MG63 (cell line): ENCODE measurements around the gene NHLH1. TPM values are rescaled to one million over a fixed set of nuclear protein-coding genes. Genes with fewer than 3 reads are reported as not detected.
"Not testable (repeated sequence)": the region's sequence is repeated elsewhere in the genome, so short reads cannot be mapped to it uniquely, and the experiment has no call there.

Experiments
- DNase-seq: peaks from one replicate; pipeline ENCODE4 v3.0.0-alpha.2; 2020
- H3K27me3 ChIP-seq: fragments of 250-450 bp; sonication (Bioruptor Pico); 2 replicates; pipeline ENCODE4 v1.5.1; 2020; ENCODE audit warnings: mild to moderate bottlenecking, moderate library complexity
- H3K36me3 ChIP-seq: fragments of 250-450 bp; sonication (Bioruptor Pico); 2 replicates; pipeline ENCODE4 v1.5.1; 2020; ENCODE audit warnings: mild to moderate bottlenecking, moderate library complexity
- H3K4me3 ChIP-seq: fragments of 250-450 bp; sonication (Bioruptor Pico); 2 replicates; pipeline ENCODE4 v1.5.1; 2020; ENCODE audit warnings: mild to moderate bottlenecking, moderate library complexity
- H3K9me3 ChIP-seq: fragments of 250-450 bp; sonication (Bioruptor Pico); 2 replicates; pipeline ENCODE4 v1.5.1; 2020; ENCODE audit warnings: mild to moderate bottlenecking, moderate library complexity
- total RNA-seq: library from RNA; depleted of rRNA; stranded (reverse); fragments of >200 nt; shearing (Covaris generic); gene quantifications from 2 replicates; pipeline ENCODE4 v1.2.3, GENCODE V29; 2014; ENCODE audit warnings: low replicate concordance

The NHLH1 gene
- total RNA-seq, 1 experiment from 2014 or later, result not detected

DNA sequence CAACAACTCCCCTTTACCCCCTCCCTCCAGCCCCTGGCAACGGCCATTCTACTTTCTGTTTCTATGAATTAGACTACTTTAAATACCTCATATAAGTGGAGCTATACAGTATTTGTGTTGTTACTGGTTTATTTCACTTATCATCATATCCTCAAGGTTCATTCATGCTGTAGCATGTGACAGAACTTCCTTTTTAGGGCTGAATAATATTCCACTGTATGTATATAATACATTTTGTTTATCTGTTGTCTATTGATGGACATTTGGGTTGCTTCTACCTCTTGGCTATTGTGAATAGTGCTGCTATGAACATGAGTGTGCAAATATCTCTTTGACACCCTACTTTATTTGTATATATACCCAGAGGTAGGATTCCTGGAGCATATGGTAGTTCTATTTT, 2.2 kb downstream of the NHLH1 start:
- Histone ChIP-seq H3K9me3 (no peaks in the 10 kb centered on the region), H3K4me3 (no peak overlapping the region), H3K36me3 (no peaks in the 10 kb centered on the region), H3K27me3 (no peaks in the 10 kb centered on the region)
- no peak for DNase-seq

DNA sequence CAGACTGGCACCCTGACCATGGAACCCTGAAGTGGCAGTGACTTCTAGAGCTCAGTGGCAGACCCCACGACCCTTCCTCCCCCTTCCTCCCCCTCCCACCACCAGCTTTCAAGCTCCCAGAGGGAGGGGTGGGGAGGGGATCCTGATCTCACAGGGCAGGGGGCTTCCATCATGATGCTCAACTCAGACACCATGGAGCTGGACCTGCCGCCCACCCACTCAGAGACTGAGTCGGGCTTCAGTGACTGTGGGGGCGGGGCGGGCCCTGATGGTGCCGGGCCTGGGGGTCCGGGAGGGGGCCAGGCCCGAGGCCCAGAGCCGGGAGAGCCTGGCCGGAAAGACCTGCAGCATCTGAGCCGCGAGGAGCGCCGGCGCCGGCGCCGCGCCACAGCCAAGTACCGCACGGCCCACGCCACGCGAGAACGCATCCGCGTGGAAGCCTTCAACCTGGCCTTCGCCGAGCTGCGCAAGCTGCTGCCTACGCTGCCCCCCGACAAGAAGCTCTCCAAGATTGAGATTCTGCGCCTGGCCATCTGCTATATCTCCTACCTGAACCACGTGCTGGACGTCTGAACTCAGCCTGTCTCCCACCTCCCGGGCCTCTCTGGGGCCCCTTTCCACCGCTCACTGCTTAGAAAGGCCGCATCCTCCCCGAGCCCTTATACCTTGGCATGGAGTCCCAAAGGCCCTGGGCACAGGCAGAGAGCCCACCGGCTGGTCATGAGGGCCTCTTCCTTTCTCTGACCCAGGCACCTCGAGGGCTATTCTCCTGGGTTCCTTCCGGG, 3.9 kb downstream of the NHLH1 start:
- H3K9me3 ChIP-seq, result no peaks in the 10 kb centered on the region
- no peak overlapping the region for H3K4me3 ChIP-seq
- H3K27me3 ChIP-seq, result no peaks in the 10 kb centered on the region
- DNase-seq, result no peak
- H3K36me3 ChIP-seq, result no peaks in the 10 kb centered on the region

DNA sequence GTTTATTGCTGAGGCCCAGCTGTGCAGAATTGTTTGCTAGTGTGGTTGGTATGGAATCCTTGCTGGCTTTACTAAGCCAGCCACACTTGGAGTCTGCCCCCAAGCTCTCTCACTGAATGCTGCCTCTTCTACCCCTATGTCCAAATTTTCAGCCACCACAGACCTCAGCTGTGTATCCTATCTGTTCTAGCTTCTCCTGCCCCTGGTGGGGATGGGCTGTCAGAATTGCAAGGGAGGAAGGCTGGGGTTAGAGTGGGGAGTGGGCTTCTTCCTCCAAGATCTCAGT, 4.4 kb downstream of the NHLH1 start:
- Histone ChIP-seq H3K9me3 (no peaks in the 10 kb centered on the region), H3K4me3 (no peak overlapping the region), H3K27me3 (no peaks in the 10 kb centered on the region), H3K36me3 (no peaks in the 10 kb centered on the region)
- no peak for DNase-seq

DNA sequence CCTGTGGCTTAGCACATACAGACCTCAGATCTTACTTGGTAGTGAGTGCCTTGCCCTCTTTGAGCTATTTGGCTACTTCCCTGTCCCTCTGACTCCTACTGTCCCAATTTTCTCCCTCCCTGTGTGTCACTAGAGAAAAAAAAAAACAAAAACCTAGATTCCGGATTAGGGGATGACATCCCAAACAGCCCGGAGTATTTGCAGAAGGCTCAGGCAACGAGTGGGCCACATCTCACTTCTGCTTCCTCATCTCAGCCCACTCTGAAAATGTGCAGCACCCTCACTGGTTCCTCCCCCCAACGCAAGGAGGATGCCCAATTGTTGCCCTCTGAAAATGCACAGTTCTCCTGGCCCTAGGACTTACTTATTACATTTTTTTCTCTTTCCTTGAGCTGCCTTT, 4.9 kb downstream of the NHLH1 start:
- Histone ChIP-seq H3K36me3 (no peaks in the 10 kb centered on the region), H3K4me3 (no peak overlapping the region), H3K27me3 (no peaks in the 10 kb centered on the region), H3K9me3 (no peaks in the 10 kb centered on the region)
- no peak for DNase-seq

DNA sequence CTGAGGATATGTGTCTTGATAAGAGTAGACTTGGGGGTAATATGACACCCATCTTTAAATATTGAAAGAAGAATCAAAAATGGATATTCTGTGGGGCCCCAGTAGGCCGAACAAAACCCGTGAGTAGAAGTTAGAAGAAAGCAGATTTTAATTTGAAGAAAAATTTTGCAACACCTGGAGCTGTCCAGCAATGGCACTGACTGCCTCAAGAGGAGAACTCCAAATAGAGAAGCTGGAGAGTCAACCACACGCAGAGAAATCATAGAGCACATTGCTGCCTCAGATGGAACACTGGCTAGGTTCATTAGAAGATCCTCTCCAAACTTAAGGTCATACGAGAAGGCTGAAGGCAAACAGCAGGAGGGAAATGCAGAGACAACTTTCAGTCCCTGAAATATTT, 6.8 kb downstream of the NHLH1 start:
- Histone ChIP-seq H3K27me3 (no peaks in the 10 kb centered on the region), H3K4me3 (no peak overlapping the region), H3K36me3 (no peaks in the 10 kb centered on the region), H3K9me3 (no peaks in the 10 kb centered on the region)
- no peak for DNase-seq

DNA sequence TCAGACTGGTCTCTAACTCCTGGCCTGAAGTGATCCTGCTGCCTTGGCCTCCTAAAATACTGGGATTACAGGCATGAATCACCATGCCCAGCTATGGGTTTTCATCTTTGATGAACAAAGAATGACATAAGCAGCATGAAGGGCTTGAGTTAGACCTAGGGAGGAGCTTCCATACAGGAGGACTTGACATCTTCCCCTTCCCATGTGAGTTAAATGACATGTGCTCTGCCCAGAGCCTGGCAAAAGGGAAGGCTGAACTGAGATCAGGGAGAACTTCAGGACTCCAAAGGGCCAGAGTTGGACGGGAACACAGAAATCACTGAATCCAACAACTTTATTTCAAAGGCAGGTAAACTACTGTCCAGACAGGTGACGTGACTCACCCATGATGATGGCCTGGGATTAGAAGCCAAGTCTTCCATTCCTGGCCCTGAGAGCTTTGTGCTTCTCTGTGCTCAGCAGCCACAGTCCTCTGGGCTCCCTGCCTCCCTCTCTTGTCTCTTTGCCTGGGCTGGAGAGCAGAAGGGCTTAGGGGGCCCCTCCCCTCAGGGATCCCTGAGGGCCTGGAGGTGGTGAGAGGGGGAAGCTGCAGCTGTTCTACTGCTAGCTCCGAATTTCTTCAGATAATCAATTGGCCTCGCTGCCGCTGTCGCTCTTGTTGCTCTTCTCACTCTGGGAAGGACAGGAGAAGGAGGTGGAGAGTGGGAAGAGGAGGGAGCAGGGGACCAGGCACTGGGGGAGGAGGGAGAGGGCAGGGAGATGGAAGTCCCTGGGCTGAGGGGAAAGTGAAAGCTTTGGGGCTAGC, 7.6 kb downstream of the NHLH1 start:
- Histone ChIP-seq H3K4me3 (no peak overlapping the region), H3K27me3 (no peaks in the 10 kb centered on the region), H3K9me3 (no peaks in the 10 kb centered on the region), H3K36me3 (no peaks in the 10 kb centered on the region)
- no peak for DNase-seq

DNA sequence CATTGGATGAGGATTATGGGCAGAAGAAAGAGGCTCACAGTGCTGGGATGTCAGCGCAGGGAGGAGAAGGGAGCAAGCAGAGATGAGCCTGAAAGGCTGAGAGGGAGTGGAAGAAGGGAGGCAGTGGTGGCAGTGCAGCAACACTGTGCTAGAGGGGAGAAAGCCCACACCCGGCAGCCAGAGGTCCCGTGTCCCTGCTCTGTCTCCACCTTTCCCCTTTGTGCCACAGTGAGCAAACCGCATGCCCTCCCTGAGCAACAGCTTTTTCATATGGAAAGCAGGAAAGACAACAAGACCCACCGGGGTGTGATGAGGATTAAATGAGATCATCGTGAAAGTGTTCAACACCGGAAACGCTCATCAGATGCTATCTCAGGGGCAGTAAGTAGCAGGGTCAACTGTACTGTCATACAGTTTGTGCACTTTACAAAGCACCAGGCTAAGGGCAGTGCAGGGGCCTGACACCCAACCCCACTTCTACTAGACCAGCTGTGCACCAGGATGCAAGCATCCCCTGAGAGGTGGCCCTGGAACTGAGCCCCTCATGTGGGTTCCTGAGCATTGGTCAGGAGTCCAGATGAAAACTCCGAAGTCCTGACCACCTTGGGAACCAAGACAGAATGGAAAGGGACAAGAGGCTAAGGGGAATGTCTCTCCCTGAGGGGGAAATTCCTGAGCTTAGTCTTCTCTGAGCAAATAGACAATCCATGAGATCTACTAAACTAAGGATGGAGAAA, 9.1 kb downstream of the NHLH1 start:
- no peaks in the 10 kb centered on the region for H3K9me3 ChIP-seq
- no peak for DNase-seq
- no peaks in the 10 kb centered on the region for H3K36me3 ChIP-seq

DNA sequence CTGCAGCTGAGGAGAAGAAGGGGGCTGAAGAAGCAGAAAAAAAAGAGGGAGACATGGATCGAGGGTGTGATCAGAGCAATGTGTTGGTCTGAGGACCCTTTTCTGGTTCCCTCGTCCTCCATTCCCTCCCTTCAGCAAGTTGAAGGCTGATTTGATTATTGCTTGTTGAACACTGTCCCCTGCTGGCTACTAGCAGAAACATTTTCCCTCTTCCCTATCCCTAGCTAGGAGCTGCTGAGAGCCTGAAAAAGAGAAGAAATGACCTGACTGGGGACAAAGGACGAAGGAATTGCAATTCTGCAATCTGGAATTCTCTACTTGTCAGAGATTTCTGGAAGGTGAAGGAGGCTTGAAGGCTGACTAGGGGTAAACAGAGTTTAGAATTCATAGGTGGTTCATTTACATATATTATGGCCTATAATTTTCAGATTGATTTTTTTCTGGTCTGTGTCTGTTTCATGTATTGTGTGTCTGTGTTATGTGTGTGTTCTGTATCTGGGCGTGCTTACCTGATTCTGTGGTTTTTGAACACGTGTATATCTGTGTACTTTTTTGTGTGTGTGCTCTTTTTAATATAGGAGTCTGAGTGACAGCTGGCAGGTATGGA, 9.8 kb downstream of the NHLH1 start:
- no peak overlapping the region for H3K4me3 ChIP-seq
- H3K36me3 ChIP-seq, result no peaks in the 10 kb centered on the region
- H3K27me3 ChIP-seq, result no peaks in the 10 kb centered on the region
- no peak for DNase-seq
- no peaks in the 10 kb centered on the region for H3K9me3 ChIP-seq

More for the DNA sequence above, 9.1 kb downstream of the NHLH1 start:
- no peak overlapping the region for H3K4me3 ChIP-seq
- H3K27me3 ChIP-seq, result no peaks in the 10 kb centered on the region

DNA sequence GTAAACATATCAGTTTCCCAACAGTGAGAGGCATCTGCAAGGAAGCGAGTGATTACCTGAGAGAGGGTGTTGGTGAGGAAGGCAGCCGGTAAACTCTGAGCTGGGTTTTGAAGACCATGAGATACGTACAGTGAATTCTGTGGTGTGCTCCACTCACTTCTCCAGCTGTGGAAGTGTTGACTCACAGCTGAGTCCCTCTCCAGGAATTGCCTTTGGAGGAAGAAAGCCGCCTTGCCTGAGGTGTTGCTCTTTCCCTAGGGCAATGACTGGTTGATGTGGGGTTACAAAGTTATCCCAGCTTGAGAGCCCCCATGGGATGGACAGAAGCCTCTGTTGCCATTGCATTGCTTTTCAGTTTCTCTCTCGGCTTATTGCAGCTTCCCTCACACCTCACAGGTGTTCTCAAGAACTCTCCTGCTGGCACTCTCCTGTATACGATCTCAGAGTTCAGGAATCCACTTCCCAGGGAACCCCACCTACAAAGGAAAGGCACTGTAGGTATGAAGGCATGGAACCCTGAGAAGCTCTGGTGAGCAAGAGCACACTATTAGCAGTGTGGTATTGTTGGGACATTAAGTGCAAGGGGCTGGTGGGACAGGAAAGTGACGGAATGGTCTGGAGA, 10.8 kb downstream of the NHLH1 start:
- DNase-seq, result no peak
- Histone ChIP-seq H3K27me3 (no peaks in the 10 kb centered on the region), H3K4me3 (no peak overlapping the region), H3K9me3 (no peaks in the 10 kb centered on the region), H3K36me3 (no peaks in the 10 kb centered on the region)

DNA sequence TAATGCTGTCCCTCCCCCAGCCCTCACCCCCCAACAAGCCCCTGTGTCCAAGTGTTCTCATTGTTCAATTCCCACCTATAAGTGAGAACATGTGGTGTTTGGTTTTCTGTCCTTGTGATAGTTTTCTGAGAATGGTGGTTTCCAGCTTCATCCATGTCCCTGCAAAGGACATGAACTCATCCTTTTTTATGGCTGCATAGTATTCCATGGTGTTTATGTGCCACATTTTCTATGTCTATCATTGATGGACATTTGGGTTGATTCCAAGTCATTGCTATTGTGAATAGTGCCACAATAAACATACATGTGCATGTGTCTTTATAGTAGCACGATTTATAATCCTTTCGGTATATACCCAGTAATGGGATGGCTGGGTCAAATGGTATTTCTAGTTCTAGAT, 17.9 kb downstream of the NHLH1 start:
- DNase-seq, H3K27me3 ChIP-seq, H3K4me3 ChIP-seq, H3K9me3 ChIP-seq, H3K36me3 ChIP-seq: not testable (repeated sequence)

DNA sequence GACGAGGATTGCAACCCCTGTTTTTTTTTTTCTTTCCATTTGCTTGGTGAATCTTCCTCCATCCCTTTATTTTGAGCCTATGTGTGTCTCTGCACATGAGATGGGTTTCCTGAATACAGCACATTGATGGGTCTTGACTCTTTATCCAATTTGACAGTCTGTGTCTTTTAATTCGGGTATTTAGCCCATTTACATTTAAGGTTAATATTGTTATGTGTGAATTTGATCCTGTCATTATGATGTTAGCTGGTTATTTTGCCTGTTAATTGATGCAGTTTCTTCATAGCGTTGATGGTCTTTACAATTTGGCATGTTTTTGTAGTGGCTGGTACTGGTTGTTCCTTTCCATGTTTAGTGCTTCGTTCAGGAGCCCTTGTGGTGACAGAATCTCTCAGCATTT, 21.5 kb downstream of the NHLH1 start:
- not testable (repeated sequence) for H3K36me3 ChIP-seq, H3K27me3 ChIP-seq, H3K9me3 ChIP-seq, DNase-seq, H3K4me3 ChIP-seq

DNA sequence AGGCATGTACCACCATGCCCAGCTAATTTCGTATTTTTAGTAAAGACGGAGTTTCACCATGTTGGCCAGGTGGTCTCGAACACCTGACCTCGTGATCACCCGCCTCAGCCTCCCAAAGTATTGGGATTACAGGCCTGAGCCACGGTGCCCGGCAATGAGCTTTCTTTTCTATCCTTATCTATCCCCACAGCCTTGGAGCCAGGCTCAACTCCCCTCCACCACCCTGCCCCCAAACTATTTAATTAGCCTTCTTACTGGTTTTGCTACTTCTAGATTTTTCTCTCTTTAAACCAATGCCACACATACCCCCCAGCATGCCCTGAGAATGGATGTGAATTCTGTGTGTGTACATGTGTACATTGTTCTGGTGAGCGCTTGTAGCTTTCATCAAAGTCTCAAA, 27.8 kb downstream of the NHLH1 start:
- Histone ChIP-seq H3K27me3 (peaks cover 3% of the 10 kb centered on the region; the same call in 1 of the 2 replicates), H3K36me3 (no peaks in the 10 kb centered on the region), H3K4me3 (no peak overlapping the region), H3K9me3 (no peaks in the 10 kb centered on the region)
- DNase-seq, result no peak

DNA sequence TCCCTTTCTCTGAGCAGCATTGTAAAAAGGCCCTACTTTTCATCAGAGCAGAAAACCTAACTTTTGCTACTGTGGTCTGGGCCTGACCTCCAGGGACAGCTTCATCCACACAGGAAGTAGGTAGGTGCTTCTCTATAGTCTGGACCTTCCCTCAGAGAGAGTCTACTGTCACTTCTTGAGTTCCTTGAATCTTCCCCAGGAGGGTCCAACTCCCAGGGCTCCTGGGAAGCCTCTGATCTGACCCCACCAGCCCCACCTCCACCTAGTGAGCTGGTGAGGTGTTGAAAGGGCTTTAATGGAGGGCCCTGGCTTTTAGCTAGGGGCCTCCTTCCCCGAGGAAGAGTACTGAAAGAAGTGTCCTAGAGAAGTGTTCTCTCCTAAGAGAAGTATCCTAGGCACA, 30.8 kb downstream of the NHLH1 start:
- Histone ChIP-seq H3K4me3 (no peak overlapping the region), H3K27me3 (peaks cover 13% of the 10 kb centered on the region), H3K9me3 (no peaks in the 10 kb centered on the region), H3K36me3 (no peaks in the 10 kb centered on the region)
- no peak for DNase-seq

DNA sequence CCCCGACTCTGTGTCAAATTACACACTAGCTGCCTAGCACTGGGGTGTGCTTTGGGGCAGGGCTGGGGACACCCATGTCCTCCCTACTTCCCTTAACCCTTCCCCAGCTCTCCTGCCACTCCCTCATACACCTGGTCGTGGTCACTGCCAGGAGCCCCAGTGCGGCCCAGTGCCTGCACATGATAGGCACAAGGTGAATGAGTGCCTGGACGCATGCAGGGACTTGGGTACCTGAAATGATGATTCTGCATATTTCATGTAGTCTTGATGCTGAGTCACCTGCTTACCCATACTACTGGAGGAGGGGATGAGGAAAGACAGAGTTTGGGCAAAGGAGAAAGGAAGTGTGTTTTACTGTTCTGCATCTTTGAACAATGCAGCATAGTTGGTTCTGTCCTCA, 32.0 kb downstream of the NHLH1 start:
- no peak overlapping the region for H3K4me3 ChIP-seq
- peaks cover 13% of the 10 kb centered on the region for H3K27me3 ChIP-seq
- no peak for DNase-seq
- no peaks in the 10 kb centered on the region for H3K36me3 ChIP-seq
- H3K9me3 ChIP-seq, result no peaks in the 10 kb centered on the region

DNA sequence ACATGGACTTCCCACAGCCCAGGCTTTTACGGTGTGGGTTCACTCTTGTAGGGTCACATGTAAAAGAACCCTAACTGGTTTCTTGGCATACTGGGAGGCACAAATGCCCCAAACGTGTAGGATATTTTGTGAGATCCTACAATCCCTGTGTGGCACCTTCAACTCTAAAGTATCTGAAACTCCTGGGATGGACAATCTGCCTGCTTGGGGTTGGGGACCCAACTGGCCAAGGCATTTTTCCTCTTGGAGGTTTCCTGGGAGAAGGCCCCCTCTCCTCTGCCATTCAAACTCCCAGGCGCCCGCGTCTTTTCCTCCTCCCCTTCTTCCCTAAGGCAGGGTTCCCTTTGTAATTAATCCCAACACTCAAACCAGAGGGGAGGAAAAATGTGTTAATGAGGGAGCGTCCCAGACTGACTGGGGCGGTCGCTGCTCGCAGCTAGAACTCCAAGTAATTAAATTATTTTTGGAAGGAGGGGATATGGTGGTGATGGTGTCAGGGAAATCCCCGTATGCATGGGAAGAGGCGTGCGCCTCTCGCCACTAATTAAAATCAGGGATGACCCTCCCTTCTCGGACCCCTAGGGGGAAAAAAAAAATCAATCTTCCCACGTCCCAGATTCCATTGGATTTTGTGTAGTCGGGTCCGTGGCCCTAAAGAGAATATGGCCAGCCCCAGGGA, 32.8 kb downstream of the NHLH1 start:
- no peaks in the 10 kb centered on the region for H3K9me3 ChIP-seq
- H3K4me3 ChIP-seq, result peak overlapping the region; percentile 48
- no peak for DNase-seq
- no peaks in the 10 kb centered on the region for H3K36me3 ChIP-seq
- peaks cover 13% of the 10 kb centered on the region for H3K27me3 ChIP-seq

DNA sequence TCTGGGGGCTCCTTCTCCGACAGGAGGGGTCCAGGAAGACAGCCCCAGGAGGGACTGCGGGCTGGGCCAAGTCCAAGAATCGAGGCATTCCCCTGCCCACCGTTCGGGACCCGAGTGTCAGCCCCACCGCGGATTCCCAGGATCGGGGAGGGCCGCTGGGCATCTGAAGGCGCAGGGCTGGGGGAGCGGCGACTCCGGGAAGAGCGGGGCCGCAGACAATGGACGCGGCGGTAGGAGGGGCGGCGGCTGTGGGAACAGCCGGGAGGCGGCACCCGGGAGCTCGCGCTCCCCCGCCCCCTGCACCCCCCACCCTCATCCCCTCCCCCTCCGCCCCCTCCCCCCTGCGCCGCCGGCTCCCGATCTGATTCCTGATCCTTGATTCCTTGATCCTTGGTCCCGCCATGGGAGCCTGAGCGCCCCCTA, 33.4 kb downstream of the NHLH1 start, which contains the start of gene VANGL2:
Gene VANGL2 (plus strand): TSS at position 342 of the 423 bp plus-strand sequence. CDS start 15,274 bp downstream, outside the sequence.
- H3K36me3 ChIP-seq, result no peaks in the 10 kb centered on the region
- peaks cover 13% of the 10 kb centered on the region for H3K27me3 ChIP-seq
- H3K9me3 ChIP-seq, result no peaks in the 10 kb centered on the region
- peak within 1 kb of the TSS; percentile 48 for H3K4me3 ChIP-seq
- DNase-seq, result peak; percentile 63
